ENCODE data around the gene DEDD. TPM values are rescaled to one million over a fixed set of nuclear protein-coding genes. Genes with fewer than 3 reads are reported as not detected.

DEDD gene
- total and polyA plus RNA-seq, 11 donors: 13.8 to 38.8 (median 26.5) TPM

DNA sequence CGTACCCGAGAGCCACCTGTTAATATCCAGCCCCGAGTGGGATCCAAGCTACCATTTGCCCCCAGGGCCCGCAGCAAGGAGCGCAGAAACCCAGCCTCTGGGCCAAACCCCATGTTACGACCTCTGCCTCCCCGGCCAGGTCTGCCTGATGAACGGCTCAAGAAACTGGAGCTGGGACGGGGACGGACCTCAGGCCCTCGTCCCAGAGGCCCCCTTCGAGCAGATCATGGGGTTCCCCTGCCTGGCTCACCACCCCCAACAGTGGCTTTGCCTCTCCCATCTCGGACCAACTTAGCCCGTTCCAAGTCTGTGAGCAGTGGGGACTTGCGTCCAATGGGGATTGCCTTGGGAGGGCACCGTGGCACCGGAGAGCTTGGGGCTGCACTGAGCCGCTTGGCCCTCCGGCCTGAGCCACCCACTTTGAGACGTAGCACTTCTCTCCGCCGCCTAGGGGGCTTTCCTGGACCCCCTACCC is 28.2 kb upstream of the DEDD start:
- Histone ChIP-seq H3K9me3 (no peaks in the 10 kb centered on the region), H3K36me3 (peaks cover 0 to 56% (median 44%) of the 10 kb centered on the region in 9 donors), H3K27ac (no peak overlapping the region), H3K27me3 (no peaks in the 10 kb centered on the region), H3K4me1 (peaks cover 0 to 41% (median 33%) of the 10 kb centered on the region in 12 donors), H3K4me3 (peak overlapping the region in 2 of 12 donors; percentile 87 to 97)
- 94 to 97% (median 95%) methylated on average over 21 to 22 of the region's 22 CpGs for WGBS, 4 donors
- no peak for DNase-seq
- TF ChIP-seq, protein P1, sequence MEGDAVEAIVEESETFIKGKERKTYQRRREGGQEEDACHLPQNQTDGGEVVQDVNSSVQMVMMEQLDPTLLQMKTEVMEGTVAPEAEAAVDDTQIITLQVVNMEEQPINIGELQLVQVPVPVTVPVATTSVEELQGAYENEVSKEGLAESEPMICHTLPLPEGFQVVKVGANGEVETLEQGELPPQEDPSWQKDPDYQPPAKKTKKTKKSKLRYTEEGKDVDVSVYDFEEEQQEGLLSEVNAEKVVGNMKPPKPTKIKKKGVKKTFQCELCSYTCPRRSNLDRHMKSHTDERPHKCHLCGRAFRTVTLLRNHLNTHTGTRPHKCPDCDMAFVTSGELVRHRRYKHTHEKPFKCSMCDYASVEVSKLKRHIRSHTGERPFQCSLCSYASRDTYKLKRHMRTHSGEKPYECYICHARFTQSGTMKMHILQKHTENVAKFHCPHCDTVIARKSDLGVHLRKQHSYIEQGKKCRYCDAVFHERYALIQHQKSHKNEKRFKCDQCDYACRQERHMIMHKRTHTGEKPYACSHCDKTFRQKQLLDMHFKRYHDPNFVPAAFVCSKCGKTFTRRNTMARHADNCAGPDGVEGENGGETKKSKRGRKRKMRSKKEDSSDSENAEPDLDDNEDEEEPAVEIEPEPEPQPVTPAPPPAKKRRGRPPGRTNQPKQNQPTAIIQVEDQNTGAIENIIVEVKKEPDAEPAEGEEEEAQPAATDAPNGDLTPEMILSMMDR (IDR thresholded peaks at IDR 0.05): no peak
- TF ChIP-seq POLR2A (IDR thresholded peaks at IDR 0.05): no peak
- intact Hi-C loops (cut with DNase I): loop anchor here in 1 of 10 donors (2.0 kb wide), 1 partner anchor 64 kb away; no protein-coding TSS in a partner anchor
- no peak for ATAC-seq

- no peak for TF ChIP-seq POLR2A (IDR thresholded peaks at IDR 0.05)
- TF ChIP-seq, protein P1 (IDR thresholded peaks at IDR 0.05): no peak
- H3K36me3 ChIP-seq: peaks cover 0 to 56% (median 44%) of the 10 kb centered on the region in 9 donors
- 3 to 5% (median 4%) methylated on average over 11 of the region's 11 CpGs for WGBS, 4 donors
- intact Hi-C loops (cut with DNase I): loop anchor here in 1 of 10 donors (2.0 kb wide), 1 partner anchor 65 kb away; no protein-coding TSS in a partner anchor
- peaks cover 0 to 41% (median 28%) of the 10 kb centered on the region in 12 donors for H3K4me1 ChIP-seq
- ATAC-seq: no peak
- DNase-seq: no peak
- H3K27me3 ChIP-seq: no peaks in the 10 kb centered on the region
- peak overlapping the region; percentile 67 to 97 (median 89) for H3K4me3 ChIP-seq
- H3K27ac ChIP-seq: peak overlapping the region; percentile 72 to 95 (median 88)
- no peaks in the 10 kb centered on the region for H3K9me3 ChIP-seq
These were observed 27.4 kb upstream of the DEDD start for GRCh38 chr1:161159913-161160243.

DNA sequence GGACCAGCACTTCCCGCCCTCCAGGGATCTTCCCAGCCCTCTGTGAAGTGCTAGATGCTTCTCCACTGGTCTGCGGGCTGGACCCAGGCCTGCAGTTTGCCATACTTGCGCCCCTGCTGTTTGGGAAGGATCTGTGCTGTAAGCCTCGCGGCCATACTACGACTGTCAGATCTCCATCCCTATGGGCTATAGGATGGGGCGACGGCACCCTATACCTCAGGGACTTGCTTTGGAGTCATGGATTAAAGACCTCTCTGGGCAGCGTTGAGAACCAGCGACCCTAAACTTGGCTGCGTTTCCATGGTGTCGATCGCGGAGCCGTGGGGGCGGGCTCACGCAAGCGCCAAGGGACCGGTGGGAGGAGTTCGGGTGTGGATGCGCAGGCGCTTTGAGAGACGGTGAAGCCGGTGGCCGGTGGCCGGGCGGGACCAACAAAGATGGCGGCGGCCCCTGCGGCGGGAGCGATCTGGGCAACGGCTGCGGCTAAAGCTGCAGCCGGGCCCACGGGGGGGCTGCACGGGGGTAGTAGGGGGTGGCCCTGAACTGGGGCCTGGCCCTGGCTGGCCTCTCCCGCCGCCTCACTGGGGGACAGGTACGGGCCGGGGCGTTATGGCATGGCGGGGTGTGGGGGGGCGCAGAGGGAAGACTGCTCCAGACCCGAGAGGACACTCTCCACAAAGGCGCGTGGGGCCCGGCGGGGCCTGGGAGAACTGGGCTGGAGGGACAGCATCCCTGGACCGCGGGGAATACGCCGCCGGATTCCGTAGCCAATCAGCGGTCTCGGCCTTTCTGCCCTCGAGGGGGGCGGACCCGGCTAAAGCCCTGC is 26.8 kb upstream of the DEDD start, which contains the start of gene USP21:
USP21 (plus strand) TSS at position 414 of the 826 bp plus-strand sequence. CDS start 1,141 bp downstream, outside the sequence.
- 0 to 2% (median 1%) methylated on average over 38 to 60 of the region's 60 CpGs for WGBS, 4 donors
- intact Hi-C loops (cut with DNase I): no loop called here
- no peaks in the 10 kb centered on the region for H3K9me3 ChIP-seq
- peaks cover 0 to 43% (median 32%) of the 10 kb centered on the region in 12 donors for H3K4me1 ChIP-seq
- H3K27ac ChIP-seq: peak within 1 kb of the TSS; percentile 72 to 95 (median 88)
- H3K4me3 ChIP-seq: peak within 1 kb of the TSS; percentile 67 to 97 (median 89)
- DNase-seq (peak; percentile 94 to 96 (median 95)), ATAC-seq (peak; percentile 91 to 97 (median 96))
- H3K27me3 ChIP-seq: no peaks in the 10 kb centered on the region
- H3K36me3 ChIP-seq: peaks cover 0 to 51% (median 39%) of the 10 kb centered on the region in 9 donors
- TF ChIP-seq, protein P1 (IDR thresholded peaks at IDR 0.05): peak in 6 of 12 donors; percentile 14 to 57 (median 26)
- TF ChIP-seq POLR2A (IDR thresholded peaks at IDR 0.05): peak in 1 of 2 donors; percentile 82

Data from heart left ventricle (tissue), 16 donors.